ENCODE results near the gene TRAPPC10. TPM values are rescaled to one million over a fixed set of nuclear protein-coding genes. Genes with fewer than 3 reads are reported as not detected.

TRAPPC10 gene
- total and polyA plus RNA-seq, 2 of the 8 experiments (the other 6 are each of a cell fraction or from before 2014, with no cell fraction given), result 18.5 to 29.8 TPM

DNA sequence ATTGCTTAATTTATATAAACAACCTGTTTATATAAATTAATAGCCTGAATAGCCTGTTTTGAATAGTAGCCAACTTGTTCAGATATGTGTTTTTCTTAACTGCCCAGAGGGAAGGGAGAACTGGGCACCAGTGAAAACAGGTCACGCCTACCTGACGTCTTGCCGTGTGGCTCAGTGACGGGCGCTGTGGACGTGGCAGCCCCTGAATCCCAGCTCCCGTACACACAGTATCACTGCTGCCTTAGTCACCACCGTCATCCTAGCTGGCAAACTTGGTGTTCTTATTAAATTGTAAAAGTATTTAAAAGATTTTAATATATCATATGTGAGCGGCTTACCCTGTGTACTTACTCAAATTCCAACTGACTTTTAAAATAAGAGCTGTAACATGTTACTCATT is 35.4 kb upstream of the TRAPPC10 start (continued):
- no peak for TF ChIP-seq CHD7 (IDR thresholded peaks at IDR 0.05; ENCODE audit: insufficient replicate concordance, low read length)
- TF ChIP-seq CTCF (IDR thresholded peaks at IDR 0.05; ENCODE audit: control extremely low read depth in 1 of 3, insufficient read depth in 1 of 3, low read depth in 1 of 3, low read length in 3 of 3), result no peak
- no peak for TF ChIP-seq ZNF274 (IDR thresholded peaks at IDR 0.05; ENCODE audit: borderline replicate concordance, extremely low read depth, low read length)
- no peak for TF ChIP-seq CHD2 (IDR thresholded peaks at IDR 0.05; ENCODE audit: low read length)
- no peak for TF ChIP-seq EP300 (IDR thresholded peaks at IDR 0.05; ENCODE audit: borderline replicate concordance in 1 of 2, low read depth in 2 of 2, low read length in 2 of 2)
- no peak for TF ChIP-seq BACH1 (IDR thresholded peaks at IDR 0.05; ENCODE audit: low read length)
- TF ChIP-seq CHD1 (IDR thresholded peaks at IDR 0.05; ENCODE audit: low read depth, low read length), result no peak
- no peak for TF ChIP-seq FOSL1 (IDR thresholded peaks at IDR 0.05; ENCODE audit: insufficient read depth, low read depth, low read length)
- TF ChIP-seq POU5F1 (IDR thresholded peaks at IDR 0.05; ENCODE audit: low read depth, low read length), result no peak
